Measurements from ENCODE around the gene RAB11FIP4.

The RAB11FIP4 gene

GRCh38 chr17:31393749-31394146 is 2.3 kb downstream of the RAB11FIP4 start:
- no peak for TF ChIP-seq CTCF (IDR thresholded peaks at IDR 0.05; ENCODE audit: control extremely low read depth, extremely low read depth, low read depth, missing control alignments)

GRCh38 chr17:31394544-31394943 is 3.1 kb downstream of the RAB11FIP4 start:
- TF ChIP-seq CTCF (IDR thresholded peaks at IDR 0.05; ENCODE audit: control extremely low read depth, extremely low read depth, low read depth, missing control alignments): no peak
- DNase-seq (ENCODE audit: extremely low spot score): no peak
- ChIA-PET CTCF (no interaction called here), POLR2A (no interaction called here)

More at GRCh38 chr17:31393749-31394146, 2.3 kb downstream of the RAB11FIP4 start:
- DNase-seq (ENCODE audit: extremely low spot score): no peak
- POLR2A ChIA-PET: no interaction called here
- CTCF ChIA-PET: no interaction called here

GRCh38 chr17:31397256-31397939 is 5.9 kb downstream of the RAB11FIP4 start:
- CTCF ChIA-PET: interaction anchor here (0.9 to 1.4 kb wide), 3 partner anchors 8 to 105 kb away, joined by 3 read pairs; no protein-coding TSS in a partner anchor
- TF ChIP-seq CTCF (IDR thresholded peaks at IDR 0.05; ENCODE audit: control extremely low read depth, extremely low read depth, low read depth, missing control alignments): no peak
- DNase-seq (ENCODE audit: extremely low spot score): no peak
- POLR2A ChIA-PET: no interaction called here

- CTCF ChIA-PET: interaction anchor here (0.9 to 1.4 kb wide), 3 partner anchors 9 to 104 kb away, joined by 3 read pairs; no protein-coding TSS in a partner anchor
- no peak for TF ChIP-seq CTCF (IDR thresholded peaks at IDR 0.05; ENCODE audit: control extremely low read depth, extremely low read depth, low read depth, missing control alignments)
- no peak for DNase-seq (ENCODE audit: extremely low spot score)
- POLR2A ChIA-PET: no interaction called here
Measured at GRCh38 chr17:31398381-31399311, 7.2 kb downstream of the RAB11FIP4 start.

GRCh38 chr17:31400481-31400950 is 9.0 kb downstream of the RAB11FIP4 start:
- no peak for TF ChIP-seq CTCF (IDR thresholded peaks at IDR 0.05; ENCODE audit: control extremely low read depth, extremely low read depth, low read depth, missing control alignments)
- ChIA-PET POLR2A (no interaction called here), CTCF (interaction anchor here (1.3 kb wide), 1 partner anchor 13 kb away, joined by 4 read pairs; no protein-coding TSS in a partner anchor)
- no peak for DNase-seq (ENCODE audit: extremely low spot score)

- CTCF ChIA-PET: interaction anchor here (0.8 to 1.3 kb wide), 3 partner anchors 12 to 22 kb away, joined by 3 to 4 read pairs (median 3); no protein-coding TSS in a partner anchor
- no peak for DNase-seq (ENCODE audit: extremely low spot score)
- no peak for TF ChIP-seq CTCF (IDR thresholded peaks at IDR 0.05; ENCODE audit: control extremely low read depth, extremely low read depth, low read depth, missing control alignments)
- POLR2A ChIA-PET: no interaction called here
Measured at GRCh38 chr17:31401456-31402254, 10.2 kb downstream of the RAB11FIP4 start.
